CD4-positive, alpha-beta T cell treated with Interleukin-15 for 1 hour (primary cell): ENCODE results near the gene VN1R2.
A peak's percentile ranks its signal among the peaks of the same experiment; 100 is the strongest.
"Not testable (repeated sequence)": the region's sequence is repeated elsewhere in the genome, so short reads cannot be mapped to it uniquely, and the experiment has no call there.

Experiments used
- DNase-seq: peaks from one replicate; pipeline ENCODE4 v3.0.0-alpha.2; 2020

Gene VN1R2, protein sequence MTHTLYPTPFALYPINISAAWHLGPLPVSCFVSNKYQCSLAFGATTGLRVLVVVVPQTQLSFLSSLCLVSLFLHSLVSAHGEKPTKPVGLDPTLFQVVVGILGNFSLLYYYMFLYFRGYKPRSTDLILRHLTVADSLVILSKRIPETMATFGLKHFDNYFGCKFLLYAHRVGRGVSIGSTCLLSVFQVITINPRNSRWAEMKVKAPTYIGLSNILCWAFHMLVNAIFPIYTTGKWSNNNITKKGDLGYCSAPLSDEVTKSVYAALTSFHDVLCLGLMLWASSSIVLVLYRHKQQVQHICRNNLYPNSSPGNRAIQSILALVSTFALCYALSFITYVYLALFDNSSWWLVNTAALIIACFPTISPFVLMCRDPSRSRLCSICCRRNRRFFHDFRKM

DNA sequence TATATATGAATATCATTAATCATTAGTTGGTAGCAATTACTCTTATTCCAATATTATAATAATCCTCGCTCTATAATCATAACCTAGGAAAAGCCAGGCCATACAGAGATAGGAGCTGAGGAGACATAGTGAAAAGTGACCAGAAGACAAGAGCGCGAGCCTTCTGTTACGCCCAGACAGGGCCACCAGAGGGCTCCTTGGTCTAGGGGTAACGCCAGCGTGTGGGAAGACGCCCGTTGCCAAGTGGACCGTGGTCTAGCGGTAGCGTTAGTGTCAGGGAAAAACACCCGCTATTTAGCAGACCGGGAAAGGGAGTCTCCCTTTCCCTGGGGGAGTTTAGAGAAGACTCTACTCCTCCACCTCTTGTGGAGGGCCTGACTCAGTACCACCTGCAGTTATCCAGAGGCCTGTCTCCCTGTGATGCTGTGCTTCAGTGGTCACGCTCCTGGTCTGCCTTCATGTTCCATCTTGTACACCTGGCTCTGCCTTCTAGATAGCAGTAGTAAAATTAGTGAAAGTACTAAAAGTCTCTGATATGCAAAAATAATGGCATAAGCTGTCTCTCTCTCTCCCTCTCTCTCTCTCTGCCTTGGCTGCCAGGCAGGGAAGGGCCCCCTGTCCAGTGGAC lies at the start of gene VN1R2:
Gene VN1R2 (plus strand): TSS at position 578 of the 628 bp plus-strand sequence. CDS start 84 bp downstream, outside the sequence.
- not testable (repeated sequence) for DNase-seq

DNA sequence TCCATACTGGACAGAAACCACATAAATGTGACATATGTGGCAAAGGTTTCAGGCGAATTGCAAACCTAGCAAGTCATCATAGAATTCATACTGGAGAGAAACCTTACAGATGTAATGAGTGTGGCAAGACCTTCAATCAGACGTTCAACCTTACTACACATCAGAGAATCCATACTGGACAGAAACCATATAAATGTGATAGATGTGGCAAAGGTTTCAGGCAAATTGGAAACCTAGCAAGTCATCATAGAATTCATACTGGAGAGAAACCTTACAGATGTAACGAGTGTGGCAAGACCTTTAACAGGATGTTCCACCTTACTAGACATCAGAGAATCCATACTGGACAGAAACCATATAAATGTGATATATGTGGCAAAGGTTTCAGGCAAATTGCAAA lies 46.5 kb upstream of the VN1R2 start:
- not testable (repeated sequence) for DNase-seq

DNA sequence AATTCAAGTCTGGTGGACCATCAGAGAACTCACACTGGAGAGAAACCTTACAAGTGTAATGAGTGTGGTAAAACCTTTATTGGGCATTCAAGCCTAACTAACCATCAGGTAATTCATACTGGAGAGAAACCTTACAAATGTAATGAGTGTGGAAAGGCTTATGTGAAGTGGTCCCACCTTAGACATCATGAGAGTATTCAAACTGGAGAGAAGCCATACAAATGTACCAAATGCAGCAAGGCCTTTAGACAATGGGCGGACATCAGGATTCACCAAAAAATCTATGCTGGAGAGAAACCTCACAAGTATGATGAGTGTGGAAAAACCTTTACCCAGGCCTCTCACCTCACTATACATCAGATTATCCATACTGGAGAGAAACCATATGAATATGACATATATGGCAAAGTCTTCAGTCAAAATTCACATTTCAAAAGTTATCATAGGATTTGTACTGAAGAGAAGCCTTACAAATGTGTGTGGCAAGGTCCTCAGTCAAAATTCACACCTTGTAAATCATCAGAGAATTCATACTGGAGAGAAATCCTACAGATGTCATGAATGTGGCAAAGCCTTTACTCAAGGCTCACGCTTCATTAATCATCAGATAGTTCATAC lies 45.3 kb upstream of the VN1R2 start:
- DNase-seq, result no peak

DNA sequence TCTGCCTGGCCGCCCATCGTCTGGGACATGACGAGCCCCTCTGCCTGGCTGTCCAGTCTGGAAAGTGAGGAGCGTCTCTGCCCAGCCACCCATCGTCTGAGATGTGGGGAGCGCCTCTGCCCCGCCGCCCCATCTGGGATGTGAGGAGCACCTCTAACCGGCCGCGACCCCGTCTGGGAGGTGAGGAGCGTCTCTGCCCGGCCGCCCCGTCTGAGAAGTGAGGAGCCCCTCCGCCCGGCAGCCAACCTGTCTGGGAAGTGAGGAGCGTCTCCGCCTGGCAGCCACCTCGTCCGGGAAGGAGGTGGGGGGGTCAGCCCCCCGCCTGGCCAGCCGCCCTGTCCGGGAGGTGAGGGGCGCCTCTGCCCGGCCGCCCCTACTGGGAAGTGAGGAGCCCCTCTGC lies 35.4 kb upstream of the VN1R2 start:
- not testable (repeated sequence) for DNase-seq

DNA sequence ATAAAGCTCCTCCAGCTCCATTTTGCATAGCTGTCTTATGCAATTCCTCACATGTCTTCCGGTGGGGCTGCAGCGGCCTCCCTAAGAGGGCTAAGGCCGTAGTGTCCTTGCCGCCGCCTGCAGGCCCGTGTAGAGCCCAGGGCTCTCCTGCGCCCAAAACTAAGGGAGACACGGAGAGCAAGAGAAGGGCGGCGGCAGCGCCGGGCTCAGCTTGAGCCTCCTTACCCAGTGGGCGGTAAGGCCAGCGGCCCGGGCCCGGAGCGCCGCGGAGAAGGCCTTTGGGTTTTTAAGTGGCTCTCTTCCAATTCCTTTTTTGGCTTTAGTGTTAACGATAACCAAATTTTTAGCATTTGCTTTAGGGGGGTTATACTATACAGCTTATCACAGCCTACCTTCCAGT lies 33.5 kb upstream of the VN1R2 start:
- DNase-seq, result no peak

DNA sequence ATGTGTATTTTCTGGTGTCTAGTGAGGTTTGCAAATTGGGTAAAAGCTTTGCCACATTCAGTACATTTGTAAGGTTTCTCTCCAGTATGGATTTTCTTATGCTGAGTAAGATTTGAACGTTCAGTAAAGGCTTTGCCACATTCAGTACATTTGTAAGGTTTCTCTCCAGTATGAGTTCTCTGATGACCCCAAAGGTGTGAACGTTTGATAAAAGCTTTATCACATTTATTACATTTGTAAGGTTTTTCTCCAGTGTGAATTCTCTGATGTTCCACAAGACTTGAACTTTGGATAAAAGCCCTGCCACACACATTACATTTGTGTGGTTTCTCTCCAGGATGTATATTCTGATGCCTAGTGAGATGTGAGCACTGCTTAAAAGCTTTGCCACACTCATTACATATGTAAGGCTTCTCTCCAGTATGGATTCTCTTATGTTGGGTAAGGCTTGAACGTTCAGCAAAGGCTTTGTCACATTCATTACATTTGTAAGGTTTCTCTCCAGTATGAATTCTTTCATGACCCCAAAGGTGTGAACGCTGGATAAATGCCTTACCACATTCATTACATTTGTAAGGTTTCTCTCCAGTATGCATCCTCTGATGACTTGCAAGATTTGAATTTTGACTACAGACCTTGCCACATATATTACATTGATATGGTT lies 20.8 kb upstream of the VN1R2 start:
- DNase-seq, result no peak

DNA sequence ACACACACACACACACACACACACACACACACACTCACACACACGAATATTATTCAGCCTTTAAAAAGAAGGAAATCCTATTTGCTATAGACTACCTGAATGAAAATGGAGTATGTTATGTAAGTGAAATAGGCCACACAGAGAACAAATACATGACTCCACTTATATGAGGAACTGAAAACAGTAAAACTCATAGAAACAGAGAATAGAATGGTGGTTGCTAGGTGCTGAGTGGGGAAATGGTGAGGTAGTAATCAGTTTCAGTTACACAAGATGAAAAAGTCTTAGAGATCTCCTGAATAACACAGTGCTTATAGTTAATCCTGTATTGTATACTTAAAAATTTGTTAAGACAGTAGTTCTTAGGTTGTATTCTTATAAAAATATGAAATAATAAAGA lies 11.6 kb upstream of the VN1R2 start:
- no peak for DNase-seq

DNA sequence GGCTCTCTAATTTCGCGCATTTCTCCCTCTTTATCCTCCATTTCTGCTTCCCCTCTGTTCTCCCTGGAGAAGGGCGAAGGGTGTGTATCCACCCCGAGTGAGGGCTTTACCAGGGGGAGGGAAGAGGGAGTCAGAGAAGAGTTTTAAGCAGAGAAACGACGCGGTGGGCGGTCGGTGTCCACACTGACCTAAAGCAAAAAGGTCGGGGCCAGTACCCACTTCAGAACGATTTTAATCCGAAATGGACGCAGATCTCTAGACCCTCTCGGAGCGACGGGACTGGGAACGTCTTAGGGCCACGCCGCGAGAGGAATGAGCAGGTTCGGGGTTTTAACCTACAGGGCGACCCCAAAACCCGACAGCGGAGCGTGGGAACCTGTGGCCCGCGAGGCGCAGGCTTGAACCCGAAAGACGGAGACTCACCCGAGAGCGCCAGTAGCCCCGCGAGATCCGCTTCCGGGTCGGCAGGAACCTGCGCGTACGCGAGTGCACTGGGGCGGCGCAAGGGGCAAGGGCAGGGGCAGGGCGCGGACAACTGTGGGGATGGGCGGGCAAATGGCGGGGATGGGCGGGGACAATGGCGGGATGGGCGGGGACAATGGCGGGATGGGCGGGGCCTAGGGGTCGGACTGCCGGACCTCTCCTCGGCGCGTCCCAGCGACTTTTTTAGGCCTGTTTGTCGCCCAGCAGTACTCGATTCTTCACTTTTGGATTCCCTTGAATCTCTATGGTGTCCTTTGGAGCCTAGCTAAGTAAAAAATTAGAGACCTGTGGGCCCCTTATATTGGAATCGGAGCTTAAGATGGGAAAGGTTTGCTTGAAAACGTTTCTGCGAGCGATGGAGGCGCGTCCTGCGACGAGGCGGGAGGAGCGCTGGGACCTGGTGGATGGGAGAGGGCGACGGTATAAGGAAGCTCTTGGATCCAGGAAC lies 3.4 kb upstream of the VN1R2 start, which contains the start of gene ZNF677:
Gene ZNF677 (minus strand): TSS at position 463 of the 931 bp plus-strand sequence. CDS start 3,323 bp downstream, outside the sequence.
- DNase-seq, result peak; percentile 89

DNA sequence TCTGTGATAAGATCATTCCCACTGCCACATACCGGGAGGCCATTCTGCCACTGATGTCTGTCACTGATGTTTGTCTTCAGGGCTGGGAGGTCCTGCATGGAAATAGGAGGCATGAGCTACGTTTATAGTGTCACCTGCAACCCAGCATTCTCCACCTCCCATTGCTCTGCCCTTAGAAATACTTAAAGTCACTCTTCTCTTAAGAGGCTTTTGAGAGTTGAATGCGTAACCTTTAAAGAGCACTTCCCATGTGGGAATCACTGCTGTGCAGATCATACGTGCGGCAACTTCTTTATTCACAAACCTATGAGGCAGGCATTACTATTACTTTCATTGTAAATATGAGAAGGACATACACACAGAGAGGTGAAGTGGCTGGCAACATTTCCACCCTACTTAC lies 9.5 kb downstream of the VN1R2 start, which contains the start of gene VN1R4:
Gene VN1R4 (minus strand): TSS at position 101 of the 400 bp plus-strand sequence. CDS start 58 bp downstream, at position 43.
- not testable (repeated sequence) for DNase-seq

DNA sequence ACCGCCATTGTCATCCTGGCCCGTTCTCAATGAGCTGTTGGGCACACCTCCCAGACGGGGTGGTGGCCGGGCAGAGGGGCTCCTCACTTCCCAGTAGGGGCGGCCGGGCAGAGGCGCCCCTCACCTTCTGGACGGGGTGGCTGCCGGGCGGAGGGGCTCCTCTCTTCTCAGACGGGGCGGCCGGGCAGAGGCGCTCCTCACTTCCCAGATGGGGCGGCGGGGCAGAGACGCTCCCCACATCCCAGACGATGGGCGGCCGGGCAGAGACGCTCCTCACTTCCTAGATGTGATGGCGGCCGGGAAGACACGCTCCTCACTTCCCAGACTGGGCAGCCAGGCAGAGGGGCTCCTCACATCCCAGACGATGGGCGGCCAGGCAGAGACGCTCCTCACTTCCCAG lies 11.8 kb downstream of the VN1R2 start:
- not testable (repeated sequence) for DNase-seq

DNA sequence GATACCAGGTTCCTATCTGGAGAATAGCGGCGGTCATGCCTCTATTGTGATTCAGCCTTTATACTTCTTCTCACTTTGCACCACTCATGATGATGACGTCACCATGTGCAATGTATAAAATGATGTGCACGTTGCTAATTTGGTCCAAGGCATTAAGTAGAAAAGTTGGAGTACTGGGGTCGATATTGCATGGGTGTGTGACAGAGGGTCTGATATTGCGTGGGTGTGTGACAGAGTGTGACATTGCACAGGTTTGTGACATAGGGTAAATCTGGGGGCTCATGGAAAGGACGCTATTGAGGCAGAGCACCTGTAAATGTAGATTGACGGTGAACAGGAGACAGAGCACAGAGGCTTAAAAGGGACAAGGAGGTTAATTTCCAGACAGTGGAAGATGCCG lies 14.0 kb downstream of the VN1R2 start:
- DNase-seq, result no peak

DNA sequence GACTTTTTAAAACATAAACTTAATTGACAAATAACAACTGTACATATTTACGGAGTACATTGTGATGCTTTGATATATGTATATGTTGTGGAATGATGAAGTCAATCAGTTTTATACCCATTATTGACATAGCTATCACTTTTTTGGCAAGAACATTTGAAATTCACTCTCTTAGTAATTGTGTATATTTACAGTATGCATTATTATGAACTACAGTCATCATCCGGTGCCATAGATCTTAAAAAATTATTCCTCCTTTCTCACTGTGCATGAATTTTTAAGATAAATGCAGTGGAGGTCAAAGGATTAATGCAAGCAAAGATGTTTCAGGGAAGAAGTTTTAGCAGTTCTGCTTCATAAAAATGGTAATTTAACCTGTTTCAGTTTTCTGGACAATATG lies 17.4 kb downstream of the VN1R2 start:
- DNase-seq, result no peak

DNA sequence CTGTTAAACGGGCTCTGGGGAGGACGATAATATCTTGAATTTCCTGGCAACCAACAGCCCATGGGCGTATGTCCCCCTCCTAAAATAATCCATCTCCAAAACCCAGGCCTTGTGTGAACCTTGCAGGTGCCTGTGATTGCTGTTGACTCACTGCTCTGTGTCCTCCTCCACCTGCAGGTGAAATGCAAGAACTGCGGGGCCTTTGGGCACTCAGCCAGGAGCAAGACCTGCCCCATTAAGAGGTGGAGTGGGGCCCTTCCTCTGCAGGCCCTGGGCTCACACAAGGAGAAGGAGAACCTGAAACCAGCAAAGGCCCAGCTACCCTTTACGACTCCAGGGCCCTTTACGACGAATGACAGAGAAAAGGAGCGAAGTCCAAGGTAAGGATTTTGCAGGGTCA lies 23.9 kb downstream of the VN1R2 start:
- DNase-seq, result not testable (repeated sequence)

DNA sequence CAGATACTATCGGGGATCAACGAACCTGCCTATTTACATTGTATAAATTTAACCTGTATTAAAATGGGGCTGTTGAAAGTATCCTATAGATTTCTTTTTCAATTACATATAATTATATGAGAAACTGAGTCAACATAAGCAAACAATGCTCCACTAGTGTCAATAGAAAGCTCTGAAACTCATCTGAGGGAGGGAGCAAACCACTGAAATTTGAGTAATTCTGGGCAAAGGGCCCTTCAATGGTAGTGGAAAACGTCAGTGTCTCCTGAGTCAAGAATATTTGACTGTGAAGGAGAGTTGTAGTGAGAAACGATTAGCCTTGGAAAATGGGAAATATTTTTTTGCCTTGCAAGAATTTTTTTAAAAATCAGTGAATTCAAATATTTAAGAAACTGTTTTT lies 27.0 kb downstream of the VN1R2 start:
- no peak for DNase-seq

DNA sequence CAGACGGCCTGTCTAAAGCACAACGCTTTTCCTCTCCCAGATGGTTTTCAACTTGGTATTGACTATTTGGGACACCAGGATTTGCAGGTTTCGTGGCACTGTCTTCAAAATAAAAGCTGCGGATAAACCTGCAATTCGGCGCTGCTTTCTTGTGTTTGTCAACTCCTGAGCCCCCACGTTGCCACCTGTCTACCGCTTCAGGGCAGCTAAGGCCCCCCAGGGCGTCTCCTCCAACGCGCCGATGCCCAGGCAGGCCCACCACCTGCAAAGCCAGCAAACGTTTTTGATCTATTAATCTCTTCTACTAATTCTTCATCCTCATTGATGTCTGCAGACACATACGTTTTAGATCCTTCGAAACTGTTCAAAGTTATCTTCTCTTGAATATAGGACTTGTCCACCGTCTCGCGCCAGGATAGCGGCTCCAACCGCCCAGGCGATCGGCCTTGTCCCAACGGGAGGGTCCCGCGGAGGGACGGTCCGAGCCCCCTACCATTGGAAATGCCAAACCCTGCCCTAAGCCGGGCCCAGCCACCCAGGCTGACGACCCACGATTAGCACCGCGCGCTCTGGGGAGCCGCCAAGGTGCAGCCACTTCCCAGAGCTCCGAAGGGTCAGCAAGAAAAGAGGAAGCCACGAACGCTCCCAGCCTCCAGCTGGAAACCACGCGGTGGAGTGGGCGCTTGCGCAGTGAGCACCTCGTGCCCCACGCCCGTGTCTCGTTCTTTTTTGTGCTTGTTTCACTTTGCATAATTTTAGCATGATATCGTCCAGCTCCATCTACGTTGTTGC lies 32.9 kb downstream of the VN1R2 start:
- DNase-seq, result no peak

DNA sequence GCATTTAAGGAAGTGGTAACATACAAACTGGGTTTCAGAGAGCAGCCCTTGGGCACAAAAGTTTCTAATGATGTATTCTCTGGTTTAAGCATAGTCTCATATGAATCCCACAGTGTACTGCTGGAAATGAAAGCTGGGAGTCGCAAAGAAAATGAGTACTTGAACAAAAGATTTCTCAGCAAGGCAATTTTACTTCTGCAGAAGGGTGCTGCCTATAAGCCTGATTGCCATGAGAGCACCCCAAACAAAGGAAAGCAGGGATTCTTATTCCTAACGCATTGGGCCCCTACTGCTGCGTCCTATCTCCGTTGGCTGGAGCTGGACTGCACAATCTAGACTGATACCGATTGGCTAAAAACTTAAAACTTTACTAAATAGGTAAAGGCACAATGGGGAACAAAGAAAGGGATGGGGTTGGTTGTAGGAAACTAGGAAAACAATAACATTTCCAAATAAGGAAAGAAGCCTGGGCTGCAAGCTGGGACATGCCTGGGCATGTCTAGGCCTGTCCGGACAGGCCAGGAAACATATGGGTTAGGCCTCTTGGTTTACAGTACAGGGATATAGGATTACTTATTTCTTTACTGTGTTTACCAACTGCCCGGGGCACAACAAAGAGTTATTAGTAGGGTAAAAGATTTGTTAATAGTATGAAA lies 36.8 kb downstream of the VN1R2 start:
- no peak for DNase-seq

DNA sequence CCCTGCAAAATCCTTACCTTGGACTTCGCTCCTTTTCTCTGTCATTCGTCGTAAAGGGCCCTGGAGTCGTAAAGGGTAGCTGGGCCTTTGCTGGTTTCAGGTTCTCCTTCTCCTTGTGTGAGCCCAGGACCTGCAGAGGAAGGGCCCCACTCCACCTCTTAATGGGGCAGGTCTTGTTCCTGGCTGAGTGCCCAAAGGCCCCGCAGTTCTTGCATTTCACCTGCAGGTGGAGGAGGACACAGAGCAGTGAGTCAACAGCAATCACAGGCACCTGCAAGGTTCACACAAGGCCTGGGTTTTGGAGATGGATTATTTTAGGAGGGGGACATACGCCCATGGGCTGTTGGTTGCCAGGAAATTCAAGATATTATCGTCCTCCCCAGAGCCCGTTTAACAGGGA lies 43.2 kb downstream of the VN1R2 start:
- DNase-seq, result not testable (repeated sequence)

DNA sequence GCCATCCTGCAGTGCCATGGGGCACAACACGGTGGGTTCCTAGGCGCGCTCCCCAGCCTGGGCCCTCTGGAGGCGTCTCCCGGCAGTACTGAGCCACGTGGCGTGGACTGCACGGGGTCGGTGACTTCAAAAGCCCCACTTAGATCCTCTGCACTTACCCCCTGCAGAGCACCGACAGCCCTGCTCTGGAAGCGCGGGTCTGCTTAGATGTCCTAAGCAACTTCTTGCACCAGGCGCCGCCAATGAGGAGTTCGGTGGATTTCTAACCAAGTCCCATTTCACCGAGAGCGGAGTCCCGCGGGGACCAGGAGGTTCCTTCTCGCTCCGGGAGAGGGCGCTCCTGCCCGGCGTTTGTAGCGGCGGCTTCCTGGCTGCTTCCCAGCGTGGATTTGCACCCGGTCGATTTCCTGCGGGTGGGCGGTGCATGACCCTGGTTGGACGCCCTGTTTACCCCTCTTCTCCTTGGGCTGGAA lies 50.3 kb downstream of the VN1R2 start:
- no peak for DNase-seq
